Progenitor cell of endocrine pancreas (in vitro differentiated cells): Measurements from ENCODE around the gene FOXF1. TPM values are rescaled to one million over a fixed set of nuclear protein-coding genes. Genes with fewer than 3 reads are reported as not detected.

ENCODE experiments used
- DNase-seq: peaks from one replicate; pipeline ENCODE4 v3.0.0; 2021; ENCODE audit warnings: low spot score; ENCODE audit not compliant: unreplicated experiment
- H3K27ac Mint-ChIP-seq: 2 replicates; pipeline ENCODE4 v1.8.0; 2021; ENCODE audit warnings: mild to moderate bottlenecking, moderate library complexity, mixed read lengths
- H3K27me3 Mint-ChIP-seq: 2 replicates; pipeline ENCODE4 v1.8.0; 2021; ENCODE audit warnings: mixed read lengths
- H3K36me3 Mint-ChIP-seq: 2 replicates; pipeline ENCODE4 v1.8.0; 2022; ENCODE audit warnings: mixed read lengths; ENCODE audit not compliant: insufficient read depth
- H3K4me1 Mint-ChIP-seq: 2 replicates; pipeline ENCODE4 v1.8.0; 2021; ENCODE audit warnings: low read depth, mixed read lengths
- H3K4me3 Mint-ChIP-seq: 2 replicates; pipeline ENCODE4 v1.8.0; 2021; ENCODE audit warnings: low read depth, mild to moderate bottlenecking, moderate library complexity, mixed read lengths
- H3K9me3 Mint-ChIP-seq: 2 replicates; pipeline ENCODE4 v1.8.0; 2021; ENCODE audit warnings: low read depth, mixed read lengths
- CTCF ChIP-seq: fragments of 200-600 bp; sonication (generic); IDR thresholded peaks from one replicate; pipeline ENCODE4 v1.5.0; 2021; ENCODE audit warnings: antibody characterized with exemption, mild to moderate bottlenecking; ENCODE audit not compliant: unreplicated experiment
- total RNA-seq: library from RNA; stranded (reverse); gene quantifications from 2 replicates; pipeline ENCODE4 v1.2.1, GENCODE V29; 2021

FOXF1 gene
- total RNA-seq, 1 donor from 2014 or later: not detected

DNA sequence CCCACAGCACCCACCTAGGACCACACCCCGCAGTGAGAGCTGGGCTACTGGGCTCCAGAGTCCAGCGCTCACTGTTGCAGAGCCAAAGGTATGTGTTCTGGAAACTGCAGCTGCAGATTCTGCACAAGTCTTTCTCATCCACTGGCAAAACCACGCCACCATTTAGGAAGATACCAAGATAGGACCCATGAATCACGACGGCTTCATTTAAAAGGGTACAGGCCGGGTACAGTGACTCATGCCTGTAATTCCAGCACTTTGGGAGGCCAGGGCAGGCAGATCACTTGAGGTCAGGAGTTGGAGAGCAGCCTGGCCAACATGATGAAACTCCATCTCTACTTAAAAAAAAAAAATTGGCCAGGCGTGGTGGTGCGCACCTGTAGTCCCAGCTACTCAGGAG lies 18.8 kb downstream of the FOXF1 start:
- no peak for TF ChIP-seq CTCF
- H3K27ac Mint-ChIP-seq: no peak overlapping the region
- H3K9me3 Mint-ChIP-seq: no peaks in the 10 kb centered on the region

GRCh38 chr16:86530251-86531190 lies 20.2 kb downstream of the FOXF1 start:
- TF ChIP-seq CTCF: no peak
- H3K9me3 Mint-ChIP-seq: no peaks in the 10 kb centered on the region

More for the DNA sequence above, 18.8 kb downstream of the FOXF1 start:
- Mint-ChIP-seq H3K27me3 (peaks cover 28% of the 10 kb centered on the region), H3K4me1 (no peaks in the 10 kb centered on the region), H3K4me3 (no peak overlapping the region), H3K36me3 (no peaks in the 10 kb centered on the region)
- no peak for DNase-seq

DNA sequence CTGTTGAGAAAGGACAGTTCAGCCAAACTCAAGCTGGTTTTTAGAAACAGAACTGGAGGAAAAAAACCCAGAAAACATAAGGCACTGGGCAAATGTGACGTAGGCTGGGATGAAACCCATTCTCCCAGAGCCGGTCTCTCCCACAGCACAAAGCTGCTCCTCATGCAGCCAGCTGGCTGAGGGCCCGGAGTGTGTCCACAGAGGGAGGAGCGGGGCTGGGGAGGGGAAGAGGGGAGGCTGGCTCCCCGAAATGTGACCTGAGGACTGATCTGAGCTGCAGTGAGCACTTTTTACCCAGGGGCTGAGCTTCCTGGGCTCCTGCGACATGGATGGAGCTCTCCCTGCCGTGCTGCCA lies 20.8 kb downstream of the FOXF1 start:
- H3K9me3 Mint-ChIP-seq: no peaks in the 10 kb centered on the region
- DNase-seq: no peak
- no peaks in the 10 kb centered on the region for H3K4me1 Mint-ChIP-seq
- TF ChIP-seq CTCF: no peak
- H3K27me3 Mint-ChIP-seq: peaks cover 24% of the 10 kb centered on the region
- no peak overlapping the region for H3K4me3 Mint-ChIP-seq
- no peaks in the 10 kb centered on the region for H3K36me3 Mint-ChIP-seq
- H3K27ac Mint-ChIP-seq: no peak overlapping the region

More at GRCh38 chr16:86530251-86531190, 20.2 kb downstream of the FOXF1 start:
- no peak for DNase-seq
- Mint-ChIP-seq H3K4me3 (no peak overlapping the region), H3K27me3 (peaks cover 28% of the 10 kb centered on the region), H3K4me1 (no peaks in the 10 kb centered on the region), H3K36me3 (no peaks in the 10 kb centered on the region), H3K27ac (no peak overlapping the region)

- no peak overlapping the region for H3K27ac Mint-ChIP-seq
Observed at GRCh38 chr16:86531641-86532525, 21.6 kb downstream of the FOXF1 start.

More at GRCh38 chr16:86531641-86532525, 21.6 kb downstream of the FOXF1 start:
- Mint-ChIP-seq H3K4me3 (no peak overlapping the region), H3K4me1 (no peaks in the 10 kb centered on the region), H3K9me3 (no peaks in the 10 kb centered on the region), H3K36me3 (no peaks in the 10 kb centered on the region), H3K27me3 (peaks cover 18% of the 10 kb centered on the region)
- no peak for TF ChIP-seq CTCF
- no peak for DNase-seq
